Liver (tissue), 9 donors: ENCODE measurements around the gene DET1. TPM values are rescaled to one million over a fixed set of nuclear protein-coding genes. Genes with fewer than 3 reads are reported as not detected.

Experiments used
- DNase-seq: peaks from one replicate; pipeline ENCODE4 v3.0.0-alpha.2; 2017; ENCODE audit warnings: low spot score
- H3K27ac ChIP-seq, 2 donors: one replicate each; pipeline ENCODE4 v1.7.0; 2013; ENCODE audit warnings: inconsistent platforms in 2 of 2, low read length in 2 of 2, control low read depth in 1 of 2, low read depth in 1 of 2, mild to moderate bottlenecking in 1 of 2
- H3K27me3 ChIP-seq, 4 donors: one replicate each; pipeline versions ENCODE4 v1.6.1 to v1.7.0; 2013; ENCODE audit warnings: low read length in 3 of 4, inconsistent platforms in 1 of 4, mild to moderate bottlenecking in 1 of 4, moderate library complexity in 1 of 4; ENCODE audit not compliant: control insufficient read depth in 4 of 4, insufficient read depth in 4 of 4
- H3K36me3 ChIP-seq, 4 donors: one replicate each; pipeline versions ENCODE4 v1.6.1 to v1.7.0; 2013; ENCODE audit warnings: low read length in 3 of 4, mild to moderate bottlenecking in 3 of 4, low read depth in 1 of 4, moderate library complexity in 1 of 4; ENCODE audit not compliant: control insufficient read depth in 4 of 4, insufficient read depth in 3 of 4
- H3K4me1 ChIP-seq, 4 donors: one replicate each; pipeline versions ENCODE4 v1.6.1 to v1.7.0; 2013; ENCODE audit warnings: low read length in 3 of 4, mild to moderate bottlenecking in 3 of 4, moderate library complexity in 1 of 4; ENCODE audit not compliant: control insufficient read depth in 4 of 4, insufficient read depth in 4 of 4
- H3K4me3 ChIP-seq, 3 donors: one replicate each; pipeline versions ENCODE4 v1.6.1 to v1.7.0; 2013; ENCODE audit warnings: low read length in 3 of 3, control low read depth in 1 of 3, low read depth in 1 of 3, mild to moderate bottlenecking in 1 of 3
- H3K9ac ChIP-seq, 2 donors: one replicate each; pipeline ENCODE4 v1.7.0; 2013; ENCODE audit warnings: low read length in 2 of 2, mild to moderate bottlenecking in 2 of 2, moderate library complexity in 2 of 2, control low read depth in 1 of 2, low read depth in 1 of 2
- H3K9me3 ChIP-seq, 4 donors: one replicate each; pipeline versions ENCODE4 v1.6.1 to v1.7.0; 2013; ENCODE audit warnings: low read length in 3 of 4; ENCODE audit not compliant: control insufficient read depth in 4 of 4
- CTCF ChIP-seq: fragments of 150-350 bp; IDR thresholded peaks from 2 replicates; pipeline ENCODE4 v1.5.1; 2017; ENCODE audit warnings: improper control_type of control experiment, low read depth, low read length; ENCODE audit not compliant: missing input control
- EGR1 ChIP-seq, 2 donors: IDR thresholded peaks; 2 replicates each; pipeline ENCODE4 v1.6.1; 2016 to 2018; ENCODE audit warnings: antibody characterized with exemption in 2 of 2, low read depth in 2 of 2
- FOXA1 ChIP-seq: IDR thresholded peaks from 2 replicates; pipeline ENCODE4 v1.6.1; 2016; ENCODE audit warnings: antibody characterized with exemption
- FOXA2 ChIP-seq: IDR thresholded peaks from 2 replicates; pipeline ENCODE4 v1.6.1; 2016; ENCODE audit warnings: antibody characterized with exemption
- GABPA ChIP-seq, 2 donors: IDR thresholded peaks in 1 of 2; conservative IDR thresholded peaks in 1 of 2; 2 replicates each; pipeline ENCODE4 v1.6.1; 2016; ENCODE audit warnings: antibody characterized with exemption in 2 of 2, mild to moderate bottlenecking in 1 of 2, moderate library complexity in 1 of 2
- HNF4A ChIP-seq, 2 donors: conservative IDR thresholded peaks; 2 replicates each; pipeline ENCODE4 v1.6.1; 2016; ENCODE audit warnings: antibody characterized with exemption in 2 of 2, mild to moderate bottlenecking in 2 of 2
- HNF4G ChIP-seq: IDR thresholded peaks from 2 replicates; pipeline ENCODE4 v1.6.1; 2016; ENCODE audit warnings: antibody characterized with exemption
- JUND ChIP-seq, 2 donors: IDR thresholded peaks; 2 replicates each; pipeline ENCODE4 v1.6.1; 2016; ENCODE audit warnings: antibody characterized with exemption in 2 of 2
- NR2F2 ChIP-seq: IDR thresholded peaks from 2 replicates; pipeline ENCODE4 v1.6.1; 2016; ENCODE audit warnings: antibody characterized with exemption
- RAD21 ChIP-seq, 2 donors: IDR thresholded peaks; 2 replicates each; pipeline ENCODE4 v1.6.1; 2016; ENCODE audit warnings: antibody characterized with exemption in 2 of 2, mild to moderate bottlenecking in 2 of 2
- RXRA ChIP-seq, 2 donors: IDR thresholded peaks; 2 replicates each; pipeline ENCODE4 v1.6.1; 2017 to 2018; ENCODE audit warnings: antibody characterized with exemption in 2 of 2, mild to moderate bottlenecking in 1 of 2
- SP1 ChIP-seq: IDR thresholded peaks from 2 replicates; pipeline ENCODE4 v1.6.1; 2018; ENCODE audit warnings: antibody characterized with exemption, mild to moderate bottlenecking
- TAF1 ChIP-seq: conservative IDR thresholded peaks from 2 replicates; pipeline ENCODE4 v1.6.1; 2016; ENCODE audit warnings: antibody characterized with exemption, mild to moderate bottlenecking
- YY1 ChIP-seq: IDR thresholded peaks from 2 replicates; pipeline ENCODE4 v1.6.1; 2016; ENCODE audit warnings: antibody characterized with exemption, mild to moderate bottlenecking
- whole genome bisulfite sequencing: extraction: QIAGEN DNeasy Blood & Tissue Kit; methylation state at CpG from one replicate; pipeline ENCODE4 v1.1.7; 2013; 5-methylcytosine and 5-hydroxymethylcytosine counted together
- polyA plus RNA-seq, 2 donors: library from polyadenylated mRNA; stranded (reverse) in 1 of 2; unstranded in 1 of 2; fragments of 200-250 nt in 1 of 2; fragments of >200 nt in 1 of 2; fragmentation: Nextera tagmentation in 1 of 2; extraction: Ambion mirVana in 1 of 2; gene quantifications; one replicate each; pipeline versions ENCODE4 v1.2.1 to v1.2.3, GENCODE V29; 2013 to 2015
- total RNA-seq, 2 donors: library from RNA; depleted of rRNA; stranded (reverse); fragments of >200 nt; gene quantifications; one replicate each; pipeline ENCODE4 v1.2.3, GENCODE V29; 2014
- TF ChIP-seq, protein P1 (sequence below): IDR thresholded peaks from 2 replicates; pipeline ENCODE4 v1.6.1; 2016; ENCODE audit warnings: antibody characterized with exemption
- TF ChIP-seq, protein P2 (sequence below): IDR thresholded peaks from 2 replicates; pipeline ENCODE4 v1.6.1; 2016; ENCODE audit warnings: antibody characterized with exemption, mild to moderate bottlenecking
- donor health status: healthy.
- donor health status: healthy.
- donor health status: healthy.
- donor health status: healthy.
- donor health status: healthy.

The DET1 gene
- total and polyA plus RNA-seq, 4 donors = 1.3 to 5.4 (median 2.4) TPM

- Histone ChIP-seq H3K4me1 (no peaks in the 10 kb centered on the region), H3K27ac (no peak overlapping the region), H3K27me3 (no peaks in the 10 kb centered on the region), H3K9me3 (no peaks in the 10 kb centered on the region), H3K36me3 (no peaks in the 10 kb centered on the region), H3K4me3 (no peak overlapping the region), H3K9ac (no peak overlapping the region)
- WGBS = 92% methylated on average over 10 of the region's 10 CpGs
- DNase-seq = no peak
- no peak for TF ChIP-seq CTCF
- no peak for TF ChIP-seq JUND (IDR thresholded peaks at IDR 0.05)
- TF ChIP-seq FOXA1 = no peak
- TF ChIP-seq HNF4A (conservative IDR thresholded peaks at IDR 0.05) = no peak
- TF ChIP-seq RAD21 (IDR thresholded peaks at IDR 0.05) = no peak
- TF ChIP-seq NR2F2 = no peak
- TF ChIP-seq, protein P1, sequence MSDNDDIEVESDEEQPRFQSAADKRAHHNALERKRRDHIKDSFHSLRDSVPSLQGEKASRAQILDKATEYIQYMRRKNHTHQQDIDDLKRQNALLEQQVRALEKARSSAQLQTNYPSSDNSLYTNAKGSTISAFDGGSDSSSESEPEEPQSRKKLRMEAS = no peak
- TF ChIP-seq GABPA (IDR thresholded peaks at IDR 0.05 in 1 of 2, conservative IDR thresholded peaks at IDR 0.05 in 1 of 2) = no peak
- TF ChIP-seq, protein P2, sequence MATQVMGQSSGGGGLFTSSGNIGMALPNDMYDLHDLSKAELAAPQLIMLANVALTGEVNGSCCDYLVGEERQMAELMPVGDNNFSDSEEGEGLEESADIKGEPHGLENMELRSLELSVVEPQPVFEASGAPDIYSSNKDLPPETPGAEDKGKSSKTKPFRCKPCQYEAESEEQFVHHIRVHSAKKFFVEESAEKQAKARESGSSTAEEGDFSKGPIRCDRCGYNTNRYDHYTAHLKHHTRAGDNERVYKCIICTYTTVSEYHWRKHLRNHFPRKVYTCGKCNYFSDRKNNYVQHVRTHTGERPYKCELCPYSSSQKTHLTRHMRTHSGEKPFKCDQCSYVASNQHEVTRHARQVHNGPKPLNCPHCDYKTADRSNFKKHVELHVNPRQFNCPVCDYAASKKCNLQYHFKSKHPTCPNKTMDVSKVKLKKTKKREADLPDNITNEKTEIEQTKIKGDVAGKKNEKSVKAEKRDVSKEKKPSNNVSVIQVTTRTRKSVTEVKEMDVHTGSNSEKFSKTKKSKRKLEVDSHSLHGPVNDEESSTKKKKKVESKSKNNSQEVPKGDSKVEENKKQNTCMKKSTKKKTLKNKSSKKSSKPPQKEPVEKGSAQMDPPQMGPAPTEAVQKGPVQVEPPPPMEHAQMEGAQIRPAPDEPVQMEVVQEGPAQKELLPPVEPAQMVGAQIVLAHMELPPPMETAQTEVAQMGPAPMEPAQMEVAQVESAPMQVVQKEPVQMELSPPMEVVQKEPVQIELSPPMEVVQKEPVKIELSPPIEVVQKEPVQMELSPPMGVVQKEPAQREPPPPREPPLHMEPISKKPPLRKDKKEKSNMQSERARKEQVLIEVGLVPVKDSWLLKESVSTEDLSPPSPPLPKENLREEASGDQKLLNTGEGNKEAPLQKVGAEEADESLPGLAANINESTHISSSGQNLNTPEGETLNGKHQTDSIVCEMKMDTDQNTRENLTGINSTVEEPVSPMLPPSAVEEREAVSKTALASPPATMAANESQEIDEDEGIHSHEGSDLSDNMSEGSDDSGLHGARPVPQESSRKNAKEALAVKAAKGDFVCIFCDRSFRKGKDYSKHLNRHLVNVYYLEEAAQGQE = no peak
- TF ChIP-seq FOXA2 = no peak
- no peak for TF ChIP-seq RXRA (IDR thresholded peaks at IDR 0.05)
- TF ChIP-seq TAF1 = no peak
Observed at GRCh38 chr15:88493844-88494243, 52.6 kb downstream of the DET1 start.

GRCh38 chr15:88491158-88491557, 55.3 kb downstream of the DET1 start:
- WGBS = 77% methylated on average over 10 of the region's 10 CpGs
- no peak for DNase-seq
- H3K36me3 ChIP-seq = no peaks in the 10 kb centered on the region

More at GRCh38 chr15:88491158-88491557, 55.3 kb downstream of the DET1 start:
- H3K9me3 ChIP-seq = no peaks in the 10 kb centered on the region
- H3K27ac ChIP-seq = no peak overlapping the region
- H3K4me3 ChIP-seq = no peak overlapping the region
- no peak for TF ChIP-seq EGR1 (IDR thresholded peaks at IDR 0.05; ENCODE audit: low read depth in 2 of 2)
- no peak for TF ChIP-seq FOXA2
- TF ChIP-seq SP1 = no peak
- no peak for TF ChIP-seq YY1
- no peak for TF ChIP-seq CTCF
- no peak for TF ChIP-seq RAD21 (IDR thresholded peaks at IDR 0.05)
- no peak for TF ChIP-seq HNF4G
- no peak for TF ChIP-seq FOXA1
- no peak for TF ChIP-seq JUND (IDR thresholded peaks at IDR 0.05)
- no peak for TF ChIP-seq GABPA (IDR thresholded peaks at IDR 0.05 in 1 of 2, conservative IDR thresholded peaks at IDR 0.05 in 1 of 2)
- TF ChIP-seq, protein P2 = no peak
- H3K9ac ChIP-seq = no peak overlapping the region
- no peaks in the 10 kb centered on the region for H3K27me3 ChIP-seq
- H3K4me1 ChIP-seq = no peaks in the 10 kb centered on the region
